Loucy (cell line): Measurements from ENCODE around the gene RAB3D.

ENCODE experiments used
- H2AFZ ChIP-seq: fragments of 200-600 bp; sonication (generic); 2 replicates; pipeline ENCODE4 v1.6.0; 2016; ENCODE audit warnings: antibody characterized with exemption, mild to moderate bottlenecking, low read length, moderate library complexity
- H3F3A ChIP-seq: fragments of 200-600 bp; 2 replicates; pipeline ENCODE4 v1.6.0; 2016; ENCODE audit warnings: antibody characterized with exemption, low read depth, mild to moderate bottlenecking
- H3K27me3 ChIP-seq: fragments of 200-600 bp; sonication (generic); 2 replicates; pipeline ENCODE4 v1.6.1; 2014; ENCODE audit warnings: low read length, mild to moderate bottlenecking; ENCODE audit not compliant: insufficient read depth, poor library complexity, severe bottlenecking
- H3K36me3 ChIP-seq: fragments of 200-600 bp; sonication (generic); 2 replicates; pipeline ENCODE4 v1.6.1; 2016; ENCODE audit warnings: low read length; ENCODE audit not compliant: insufficient read depth
- H3K4me1 ChIP-seq: fragments of 200-600 bp; sonication (generic); 2 replicates; pipeline ENCODE4 v1.5.1; 2014; ENCODE audit warnings: low read length, mild to moderate bottlenecking; ENCODE audit not compliant: insufficient read depth, poor library complexity, severe bottlenecking
- H3K4me2 ChIP-seq: fragments of 200-600 bp; sonication (generic); 2 replicates; pipeline ENCODE4 v1.6.0; 2014; ENCODE audit warnings: antibody characterized with exemption, low read length, low read depth, mild to moderate bottlenecking; ENCODE audit not compliant: poor library complexity, severe bottlenecking
- H3K4me3 ChIP-seq: fragments of 200-600 bp; sonication (generic); 2 replicates; pipeline ENCODE4 v1.5.1; 2014; ENCODE audit warnings: low read length, mild to moderate bottlenecking, mixed read lengths; ENCODE audit not compliant: poor library complexity, severe bottlenecking
- H3K79me2 ChIP-seq: fragments of 200-600 bp; sonication (generic); 2 replicates; pipeline ENCODE4 v1.6.1; 2014; ENCODE audit warnings: low read length; ENCODE audit not compliant: insufficient read depth
- H3K9ac ChIP-seq: fragments of 200-600 bp; sonication (generic); 2 replicates; pipeline ENCODE4 v1.6.0; 2014; ENCODE audit warnings: mild to moderate bottlenecking, low read depth, low read length, moderate library complexity; ENCODE audit not compliant: poor library complexity, severe bottlenecking
- H3K9me2 ChIP-seq: fragments of 200-600 bp; sonication (generic); replicated peaks from 2 replicates; pipeline ENCODE4 v1.6.1; 2016; ENCODE audit warnings: low read depth, low read length, mixed read lengths
- H3K9me3 ChIP-seq: fragments of 200-600 bp; sonication (generic); 2 replicates; pipeline ENCODE4 v1.6.1; 2014; ENCODE audit warnings: mild to moderate bottlenecking, antibody characterized with exemption, low read length, low read depth; ENCODE audit not compliant: insufficient read depth
- H4K20me1 ChIP-seq: fragments of 200-600 bp; sonication (generic); 2 replicates; pipeline ENCODE4 v1.6.0; 2014; ENCODE audit warnings: antibody characterized with exemption, low read length, mild to moderate bottlenecking; ENCODE audit not compliant: insufficient read depth, poor library complexity, severe bottlenecking
- CTCF ChIP-seq: fragments of 200-600 bp; sonication (generic); conservative IDR thresholded peaks from 2 replicates; pipeline ENCODE4 v1.5.1; 2014; ENCODE audit warnings: mild to moderate bottlenecking, antibody characterized with exemption, low read length
- EZH2phosphoT487 ChIP-seq: fragments of 200-600 bp; IDR thresholded peaks from 2 replicates; pipeline ENCODE4 v1.6.1; 2018; ENCODE audit warnings: antibody characterized with exemption, mild to moderate bottlenecking, moderate library complexity, borderline replicate concordance

The RAB3D gene

GRCh38 chr19:11364935-11365334 lies 25.5 kb upstream of the RAB3D start:
- H3K36me3 ChIP-seq, result no peaks in the 10 kb centered on the region
- no peaks in the 10 kb centered on the region for H3F3A ChIP-seq
- no peaks in the 10 kb centered on the region for H3K27me3 ChIP-seq
- H3K79me2 ChIP-seq, result no peaks in the 10 kb centered on the region
- H3K4me2 ChIP-seq, result no peak overlapping the region
- no peaks in the 10 kb centered on the region for H3K9me3 ChIP-seq
- no peak for TF ChIP-seq EZH2phosphoT487
- TF ChIP-seq CTCF, result no peak
- no peak overlapping the region for H3K4me3 ChIP-seq
- H3K4me1 ChIP-seq, result no peaks in the 10 kb centered on the region
- H3K9me2 ChIP-seq, result no peaks in the 10 kb centered on the region
- no peaks in the 10 kb centered on the region for H4K20me1 ChIP-seq
- H3K9ac ChIP-seq, result no peak overlapping the region
- no peak overlapping the region for H2AFZ ChIP-seq

- H3K9ac ChIP-seq, result no peak overlapping the region
- H2AFZ ChIP-seq, result no peak overlapping the region
- no peak overlapping the region for H3K4me2 ChIP-seq
- H3K9me3 ChIP-seq, result no peaks in the 10 kb centered on the region
- H3K27me3 ChIP-seq, result no peaks in the 10 kb centered on the region
- H3K79me2 ChIP-seq, result no peaks in the 10 kb centered on the region
- no peaks in the 10 kb centered on the region for H4K20me1 ChIP-seq
- TF ChIP-seq EZH2phosphoT487 (no peak), CTCF (no peak)
- no peaks in the 10 kb centered on the region for H3F3A ChIP-seq
- H3K9me2 ChIP-seq, result no peaks in the 10 kb centered on the region
- no peak overlapping the region for H3K4me3 ChIP-seq
- H3K4me1 ChIP-seq, result no peaks in the 10 kb centered on the region
- no peaks in the 10 kb centered on the region for H3K36me3 ChIP-seq
These were observed 24.9 kb upstream of the RAB3D start for GRCh38 chr19:11364296-11364904.

- no peaks in the 10 kb centered on the region for H3K9me2 ChIP-seq
- no peak overlapping the region for H3K4me2 ChIP-seq
- no peaks in the 10 kb centered on the region for H3F3A ChIP-seq
- no peaks in the 10 kb centered on the region for H4K20me1 ChIP-seq
- H3K27me3 ChIP-seq, result no peaks in the 10 kb centered on the region
- TF ChIP-seq EZH2phosphoT487, result no peak
- TF ChIP-seq CTCF, result no peak
- no peak overlapping the region for H2AFZ ChIP-seq
- no peak overlapping the region for H3K9ac ChIP-seq
- H3K4me1 ChIP-seq, result no peaks in the 10 kb centered on the region
- no peaks in the 10 kb centered on the region for H3K9me3 ChIP-seq
- no peaks in the 10 kb centered on the region for H3K79me2 ChIP-seq
- no peaks in the 10 kb centered on the region for H3K36me3 ChIP-seq
- no peak overlapping the region for H3K4me3 ChIP-seq
These were observed 24.4 kb upstream of the RAB3D start for GRCh38 chr19:11363881-11364280.
